ENCODE measurements around the gene CFAP57. TPM values are rescaled to one million over a fixed set of nuclear protein-coding genes. Genes with fewer than 3 reads are reported as not detected.

The CFAP57 gene
- total and polyA plus RNA-seq, 9 of the 15 experiments (the other 6 are each of a cell fraction or from before 2014, with no cell fraction given), result 0.04 to 0.22 (median 0.07) TPM; not detected in 3

- TF ChIP-seq TFAP4 (CRISPR knock-in tag; IDR thresholded peaks at IDR 0.05; ENCODE audit: borderline replicate concordance), result peak; percentile 28
- no peak for TF ChIP-seq SMARCE1 (IDR thresholded peaks at IDR 0.05)
- TF ChIP-seq TAL1 (IDR thresholded peaks at IDR 0.05), result no peak
- no peak for TF ChIP-seq ZBTB33 (CRISPR knock-in tag; IDR thresholded peaks at IDR 0.05)
- TF ChIP-seq ZFP91 (CRISPR knock-in tag; IDR thresholded peaks at IDR 0.05), result no peak
- peak; percentile 61; the same call in 1 of the 2 replicates for TF ChIP-seq MYNN (IDR thresholded peaks at IDR 0.05)
- TF ChIP-seq MYNN (CRISPR knock-in tag; IDR thresholded peaks at IDR 0.05), result no peak
- TF ChIP-seq MLLT1 (IDR thresholded peaks at IDR 0.05), result no peak
- TF ChIP-seq BRF1 (IDR thresholded peaks at IDR 0.05; ENCODE audit: borderline replicate concordance, extremely low read depth, insufficient read length), result no peak
- TF ChIP-seq RBM15 (IDR thresholded peaks at IDR 0.05; ENCODE audit: insufficient read depth, low read length), result no peak
- peak; percentile 51; the same call in 1 of the 2 replicates for TF ChIP-seq KAT7 (CRISPR knock-in tag; IDR thresholded peaks at IDR 0.05; ENCODE audit: borderline replicate concordance)
- no peak for TF ChIP-seq MIER1 (IDR thresholded peaks at IDR 0.05; ENCODE audit: low read depth)
- TF ChIP-seq CTCFL (IDR thresholded peaks at IDR 0.05; ENCODE audit: borderline replicate concordance, insufficient read depth, low read depth, low read length, poor library complexity, severe bottlenecking), result no peak
- TF ChIP-seq IRF2 (CRISPR knock-in tag; IDR thresholded peaks at IDR 0.05), result no peak
- TF ChIP-seq DEAF1 (CRISPR knock-in tag; IDR thresholded peaks at IDR 0.05), result no peak
- no peak for TF ChIP-seq FOS (IDR thresholded peaks at IDR 0.05; ENCODE audit: extremely low read depth, insufficient read length)
- no peak for TF ChIP-seq RNF2 (IDR thresholded peaks at IDR 0.05)
- TF ChIP-seq BRCA1 (IDR thresholded peaks at IDR 0.05), result no peak
- no peak; the same call in 1 of the 2 replicates for TF ChIP-seq BRCA1 (CRISPR knock-in tag; IDR thresholded peaks at IDR 0.05)
Observed at GRCh38 chr1:43171876-43172526, at the start of gene CFAP57, which contains the start of gene EBNA1BP2 (continued).

All from K562 (cell line).